CD4-positive, alpha-beta memory T cell (primary cell): ENCODE measurements around the gene ILF3. TPM values are rescaled to one million over a fixed set of nuclear protein-coding genes. Genes with fewer than 3 reads are reported as not detected.

Experiments
- CTCF ChIA-PET: fragments of 350-600 bp; sonication (Branson Sonifier 250); formaldehyde crosslinking; loops from one replicate; lab custom pipeline; 2021; ENCODE audit warnings: inconsistent platforms; ENCODE audit not compliant: partially characterized antibody; lab: Charles Lee
- POLR2A ChIA-PET: fragments of 350-600 bp; sonication (Branson Sonifier 250); formaldehyde crosslinking; loops from one replicate; lab custom pipeline; 2021; ENCODE audit not compliant: partially characterized antibody; lab: Charles Lee
- DNase-seq, 5 donors: peaks; one replicate each; pipeline versions ENCODE4 v3.0.0 to v3.0.0-alpha.2; 2020 to 2022; ENCODE audit warnings: mixed read lengths in 1 of 5
- H3K27ac ChIP-seq: one replicate; pipeline ENCODE4 v1.7.0; 2013; ENCODE audit warnings: low read depth, low read length
- H3K27me3 ChIP-seq: 2 replicates; pipeline ENCODE4 v1.7.0; 2013; ENCODE audit warnings: mild to moderate bottlenecking, low read length, moderate library complexity; ENCODE audit not compliant: insufficient read depth
- H3K36me3 ChIP-seq: 2 replicates; pipeline ENCODE4 v1.7.0; 2013; ENCODE audit warnings: mild to moderate bottlenecking, low read length, moderate library complexity; ENCODE audit not compliant: insufficient read depth
- H3K4me1 ChIP-seq: 2 replicates; pipeline ENCODE4 v1.7.0; 2013; ENCODE audit warnings: mild to moderate bottlenecking, low read length, moderate library complexity; ENCODE audit not compliant: insufficient read depth
- H3K4me3 ChIP-seq, 2 donors: one replicate each; pipeline ENCODE4 v1.7.0; 2013; ENCODE audit warnings: low read length in 2 of 2, mild to moderate bottlenecking in 1 of 2
- H3K9me3 ChIP-seq, 2 donors: one replicate each; pipeline ENCODE4 v1.7.0; 2013; ENCODE audit warnings: low read length in 2 of 2, control low read depth in 1 of 2; ENCODE audit not compliant: control insufficient read depth in 1 of 2
- H3K27ac Mint-ChIP-seq, 7 donors: one replicate each; pipeline ENCODE4 v1.8.0; 2020 to 2021; ENCODE audit warnings: mixed read lengths in 7 of 7, mild to moderate bottlenecking in 6 of 7, inconsistent platforms in 3 of 7, moderate library complexity in 3 of 7
- H3K27me3 Mint-ChIP-seq, 2 donors: one replicate each; pipeline ENCODE4 v1.8.0; 2020 to 2021; ENCODE audit warnings: mixed read lengths in 2 of 2
- H3K36me3 Mint-ChIP-seq, 2 donors: one replicate each; pipeline ENCODE4 v1.8.0; 2020 to 2021; ENCODE audit warnings: mixed read lengths in 2 of 2, inconsistent platforms in 1 of 2, mild to moderate bottlenecking in 1 of 2
- H3K4me1 Mint-ChIP-seq, 4 donors: one replicate each; pipeline ENCODE4 v1.8.0; 2020 to 2021; ENCODE audit warnings: mixed read lengths in 4 of 4, mild to moderate bottlenecking in 1 of 4
- H3K4me3 Mint-ChIP-seq, 8 donors: one replicate each; pipeline ENCODE4 v1.8.0; 2020 to 2021; ENCODE audit warnings: mixed read lengths in 8 of 8, mild to moderate bottlenecking in 7 of 8, moderate library complexity in 6 of 8, inconsistent platforms in 3 of 8
- H3K9me3 Mint-ChIP-seq, 8 donors: one replicate each; pipeline ENCODE4 v1.8.0; 2020 to 2021; ENCODE audit warnings: mixed read lengths in 8 of 8, mild to moderate bottlenecking in 5 of 8, inconsistent platforms in 3 of 8, moderate library complexity in 1 of 8
- intact Hi-C: fragments of 100-400 bp; cut with micrococcal nuclease; formaldehyde crosslinking; loops from one replicate; pipeline ENCODE4 v1.15.1; 2023
- polyA plus RNA-seq, 2 donors: library from polyadenylated mRNA; unstranded; fragments of 300-500 nt; fragmentation: Illumina TruSeq; gene quantifications; one replicate each; pipeline ENCODE4 v1.2.3, GENCODE V29; 2021
- total RNA-seq, 2 experiments: library from RNA; stranded (reverse); gene quantifications; one replicate each; pipeline ENCODE4 v1.2.3, GENCODE V29; 2021

ILF3 gene
- total and polyA plus RNA-seq, 4 experiments from 2014 or later: 36.2 to 302 (median 197) TPM

DNA sequence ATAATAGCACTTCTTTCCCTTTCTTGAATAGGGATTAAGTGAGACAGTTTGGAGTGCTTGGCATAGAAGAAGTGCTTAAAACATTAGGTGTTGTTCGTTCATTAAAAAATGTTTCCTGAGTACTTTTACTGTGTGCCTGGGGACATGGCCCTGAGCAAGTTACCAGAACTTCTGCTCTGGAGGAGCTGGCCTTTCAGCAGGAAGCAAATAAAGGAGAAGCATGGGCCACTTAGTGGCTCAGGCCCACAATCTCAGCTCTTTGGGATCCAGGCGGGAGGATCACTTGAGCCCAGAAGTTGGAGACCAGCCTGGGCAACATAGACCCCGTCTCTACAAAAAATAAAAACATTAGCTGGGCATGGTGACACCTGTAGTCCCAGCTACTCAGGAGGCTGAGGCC, 69.4 kb downstream of the ILF3 start:
- ChIA-PET CTCF (interaction anchor here (0.7 kb wide), 1 partner anchor 140 kb away, joined by 4 read pairs; no protein-coding TSS in a partner anchor), POLR2A (no interaction called here)
- intact Hi-C loops: no loop called here
- Histone ChIP-seq H3K36me3 (no peaks in the 10 kb centered on the region), H3K4me3 (no peak overlapping the region), H3K4me1 (peaks cover 66% of the 10 kb centered on the region), H3K27me3 (no peaks in the 10 kb centered on the region), H3K27ac (no peak overlapping the region), H3K9me3 (no peaks in the 10 kb centered on the region)
- peak overlapping the region in 2 of 7 donors; percentile 19 to 24 for H3K27ac Mint-ChIP-seq
- H3K27me3 Mint-ChIP-seq: no peaks in the 10 kb centered on the region
- no peak overlapping the region for H3K4me3 Mint-ChIP-seq
- H3K36me3 Mint-ChIP-seq: peaks cover 13 to 33% of the 10 kb centered on the region in 2 donors
- H3K9me3 Mint-ChIP-seq: no peaks in the 10 kb centered on the region
- no peak for DNase-seq
- peaks cover 33 to 83% (median 58%) of the 10 kb centered on the region in 4 donors for H3K4me1 Mint-ChIP-seq

DNA sequence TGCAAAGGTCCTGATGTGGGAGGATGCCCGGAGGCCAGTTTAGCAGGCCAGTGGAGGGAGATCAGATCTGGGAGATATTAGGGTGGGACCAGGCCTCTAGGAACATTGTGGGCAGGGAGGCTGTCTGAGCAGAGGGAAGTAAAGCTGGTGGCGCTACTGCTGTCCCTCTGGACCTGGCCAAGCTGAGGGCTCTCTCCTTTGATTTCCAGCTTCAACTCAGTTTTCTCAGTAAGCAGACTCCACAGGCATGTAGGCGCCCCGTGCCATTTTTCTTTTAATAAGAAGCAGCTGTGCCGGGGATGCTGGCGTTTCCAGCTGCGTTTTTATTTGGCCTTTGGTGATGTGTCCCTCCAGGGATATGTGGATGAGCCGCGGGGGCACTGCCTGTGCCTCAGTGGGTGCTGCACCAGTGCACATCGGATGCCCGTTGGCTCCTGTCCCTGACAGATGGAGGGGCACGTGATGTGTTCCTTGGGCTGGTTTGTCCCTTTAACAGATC, 70.5 kb downstream of the ILF3 start:
- Histone ChIP-seq H3K27ac (no peak overlapping the region), H3K36me3 (no peaks in the 10 kb centered on the region), H3K27me3 (no peaks in the 10 kb centered on the region), H3K4me3 (no peak overlapping the region), H3K9me3 (no peaks in the 10 kb centered on the region), H3K4me1 (peaks cover 63% of the 10 kb centered on the region)
- peaks cover 31 to 80% (median 54%) of the 10 kb centered on the region in 4 donors for H3K4me1 Mint-ChIP-seq
- ChIA-PET POLR2A (interaction anchor here (0.6 kb wide), 1 partner anchor 35 kb away, joined by 4 read pairs; no protein-coding TSS in a partner anchor), CTCF (no interaction called here)
- intact Hi-C loops: no loop called here
- H3K27me3 Mint-ChIP-seq: no peaks in the 10 kb centered on the region
- H3K4me3 Mint-ChIP-seq: peak overlapping the region in 1 of 8 donors; percentile 15
- DNase-seq: no peak
- no peaks in the 10 kb centered on the region for H3K9me3 Mint-ChIP-seq
- peak overlapping the region in 1 of 7 donors; percentile 52 for H3K27ac Mint-ChIP-seq
- H3K36me3 Mint-ChIP-seq: peaks cover 13 to 28% of the 10 kb centered on the region in 2 donors

DNA sequence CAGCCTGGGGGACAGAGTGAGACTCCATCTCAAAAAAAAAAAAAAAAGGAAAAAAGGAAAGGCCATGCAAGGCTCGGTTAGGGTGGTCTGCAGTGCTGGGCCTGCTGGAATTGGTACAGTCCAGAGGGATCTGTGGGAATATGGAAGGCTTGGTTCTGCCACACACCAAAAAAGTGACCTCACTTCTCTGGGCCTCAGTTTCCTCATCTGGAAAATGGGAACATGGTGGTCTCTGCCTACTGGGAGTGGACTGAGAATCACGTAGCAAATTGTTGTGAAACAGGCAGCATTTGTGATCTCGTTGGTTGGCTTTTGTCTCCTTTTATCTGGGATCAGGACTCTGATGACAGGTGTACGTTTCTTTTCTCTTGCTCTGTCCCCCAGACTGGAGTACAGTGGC, 71.3 kb downstream of the ILF3 start:
- intact Hi-C loops: no loop called here
- Histone ChIP-seq H3K4me3 (no peak overlapping the region), H3K27ac (no peak overlapping the region), H3K4me1 (peaks cover 64% of the 10 kb centered on the region), H3K9me3 (no peaks in the 10 kb centered on the region), H3K27me3 (no peaks in the 10 kb centered on the region), H3K36me3 (no peaks in the 10 kb centered on the region)
- H3K4me3 Mint-ChIP-seq: no peak overlapping the region
- peaks cover 30 to 82% (median 54%) of the 10 kb centered on the region in 4 donors for H3K4me1 Mint-ChIP-seq
- no peaks in the 10 kb centered on the region for H3K27me3 Mint-ChIP-seq
- no peak for DNase-seq
- POLR2A ChIA-PET: no interaction called here
- H3K27ac Mint-ChIP-seq: peak overlapping the region in 2 of 7 donors; percentile 50 to 70
- H3K36me3 Mint-ChIP-seq: peaks cover 13 to 25% of the 10 kb centered on the region in 2 donors
- CTCF ChIA-PET: no interaction called here
- no peaks in the 10 kb centered on the region for H3K9me3 Mint-ChIP-seq

DNA sequence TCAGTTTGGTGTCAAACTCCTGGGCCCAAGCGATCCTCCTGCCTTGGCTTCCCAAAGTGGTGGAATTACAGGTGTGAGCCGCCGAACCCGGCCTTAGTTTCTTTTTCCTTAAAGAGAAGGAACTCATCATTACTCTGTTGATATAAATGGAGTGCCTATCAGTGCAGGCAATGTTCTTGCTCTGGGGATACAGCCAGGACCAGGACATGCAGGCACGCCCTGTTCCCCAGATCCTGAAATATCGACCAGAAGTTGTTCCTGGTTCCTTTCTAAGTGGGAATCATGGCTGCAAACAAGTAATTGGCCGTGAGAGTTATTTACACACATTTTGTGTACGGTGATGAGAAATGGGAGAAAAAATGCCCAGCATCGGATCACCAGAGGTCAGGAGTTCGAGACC, 72.1 kb downstream of the ILF3 start:
- intact Hi-C loops: no loop called here
- Histone ChIP-seq H3K4me3 (no peak overlapping the region), H3K27me3 (no peaks in the 10 kb centered on the region), H3K4me1 (peaks cover 64% of the 10 kb centered on the region), H3K27ac (no peak overlapping the region), H3K36me3 (no peaks in the 10 kb centered on the region), H3K9me3 (no peaks in the 10 kb centered on the region)
- DNase-seq: no peak
- Mint-ChIP-seq H3K9me3 (no peaks in the 10 kb centered on the region), H3K27me3 (no peaks in the 10 kb centered on the region), H3K36me3 (peaks cover 13 to 25% of the 10 kb centered on the region in 2 donors), H3K4me3 (peak overlapping the region in 1 of 8 donors; percentile 17), H3K4me1 (peaks cover 27 to 82% (median 54%) of the 10 kb centered on the region in 4 donors), H3K27ac (peak overlapping the region in 5 of 7 donors; percentile 12 to 73 (median 37))
- ChIA-PET CTCF (no interaction called here), POLR2A (no interaction called here)

DNA sequence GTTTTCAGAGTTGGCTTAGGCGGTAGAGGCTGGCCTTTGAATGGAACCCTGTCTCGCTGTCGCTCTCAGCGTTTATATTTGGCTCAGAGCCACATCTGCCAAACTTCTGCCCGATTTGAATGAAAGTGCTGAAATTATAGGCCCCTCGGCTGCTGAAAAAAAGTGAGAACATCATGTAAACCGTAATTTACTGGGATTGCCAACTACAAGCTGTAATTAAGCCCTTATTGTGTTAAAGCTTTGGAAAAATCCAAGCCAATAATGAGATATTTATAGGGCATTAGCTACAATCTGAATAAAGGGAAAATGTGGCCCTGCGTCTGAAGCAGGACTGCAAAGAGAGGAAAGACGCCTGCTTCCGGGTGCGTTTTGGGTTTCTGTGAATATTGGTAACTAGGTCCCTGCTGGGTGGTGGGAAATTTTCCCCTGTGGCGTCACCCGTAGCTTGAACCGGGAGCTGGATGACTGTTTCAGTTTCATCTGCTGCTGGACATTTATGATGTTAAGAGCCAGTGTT, 73.6 kb downstream of the ILF3 start:
- no peak for DNase-seq
- Mint-ChIP-seq H3K36me3 (peaks cover 13 to 26% of the 10 kb centered on the region in 2 donors), H3K27me3 (no peaks in the 10 kb centered on the region), H3K27ac (peak overlapping the region in 6 of 7 donors; percentile 8 to 88 (median 77)), H3K4me1 (peaks cover 25 to 79% (median 53%) of the 10 kb centered on the region in 4 donors), H3K9me3 (no peaks in the 10 kb centered on the region), H3K4me3 (peak overlapping the region in 1 of 8 donors; percentile 40)
- Histone ChIP-seq H3K36me3 (no peaks in the 10 kb centered on the region), H3K4me1 (peaks cover 62% of the 10 kb centered on the region), H3K4me3 (no peak overlapping the region), H3K9me3 (no peaks in the 10 kb centered on the region), H3K27ac (no peak overlapping the region), H3K27me3 (no peaks in the 10 kb centered on the region)
- ChIA-PET CTCF (interaction anchor here (1.0 kb wide), 1 partner anchor 67 kb away, joined by 3 read pairs; no protein-coding TSS in a partner anchor), POLR2A (interaction anchor here (1.0 to 1.7 kb wide), 2 partner anchors 10 to 15 kb away, joined by 3 to 7 read pairs; partner anchors contain the start of gene DNM2)
- intact Hi-C loops: no loop called here

DNA sequence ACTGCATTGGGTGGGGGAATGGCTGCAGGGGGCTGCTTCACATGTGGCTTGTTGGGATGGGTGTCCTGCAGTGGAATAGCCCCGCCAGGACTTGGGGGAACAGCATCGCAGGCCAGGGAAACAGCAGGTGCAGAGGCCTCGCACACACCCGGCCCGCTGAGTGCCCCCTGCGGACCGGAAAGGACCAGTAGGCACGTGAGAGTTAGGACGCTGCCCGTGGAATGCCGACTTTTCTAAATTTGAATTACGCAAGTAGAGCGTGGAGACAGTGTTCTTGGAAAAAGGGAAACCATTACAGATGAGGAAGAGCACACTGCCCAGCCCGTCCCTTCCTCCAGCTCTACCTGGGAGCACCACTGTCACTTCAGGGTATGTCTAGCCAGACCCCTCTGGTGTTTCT, 75.3 kb downstream of the ILF3 start:
- intact Hi-C loops: no loop called here
- peaks cover 62% of the 10 kb centered on the region for H3K4me1 ChIP-seq
- H3K27ac ChIP-seq: no peak overlapping the region
- H3K27me3 Mint-ChIP-seq: no peaks in the 10 kb centered on the region
- no peaks in the 10 kb centered on the region for H3K36me3 ChIP-seq
- H3K27ac Mint-ChIP-seq: peak overlapping the region; percentile 13 to 94 (median 72)
- CTCF ChIA-PET: interaction anchor here (0.7 kb wide), 1 partner anchor 41 kb away, joined by 3 read pairs; no protein-coding TSS in a partner anchor
- peaks cover 25 to 68% (median 47%) of the 10 kb centered on the region in 4 donors for H3K4me1 Mint-ChIP-seq
- H3K36me3 Mint-ChIP-seq: peaks cover 13 to 20% of the 10 kb centered on the region in 2 donors
- H3K27me3 ChIP-seq: no peaks in the 10 kb centered on the region
- no peaks in the 10 kb centered on the region for H3K9me3 Mint-ChIP-seq
- no peak overlapping the region for H3K4me3 ChIP-seq
- peak overlapping the region in 1 of 8 donors; percentile 24 for H3K4me3 Mint-ChIP-seq
- POLR2A ChIA-PET: no interaction called here
- no peak for DNase-seq
- H3K9me3 ChIP-seq: no peaks in the 10 kb centered on the region

DNA sequence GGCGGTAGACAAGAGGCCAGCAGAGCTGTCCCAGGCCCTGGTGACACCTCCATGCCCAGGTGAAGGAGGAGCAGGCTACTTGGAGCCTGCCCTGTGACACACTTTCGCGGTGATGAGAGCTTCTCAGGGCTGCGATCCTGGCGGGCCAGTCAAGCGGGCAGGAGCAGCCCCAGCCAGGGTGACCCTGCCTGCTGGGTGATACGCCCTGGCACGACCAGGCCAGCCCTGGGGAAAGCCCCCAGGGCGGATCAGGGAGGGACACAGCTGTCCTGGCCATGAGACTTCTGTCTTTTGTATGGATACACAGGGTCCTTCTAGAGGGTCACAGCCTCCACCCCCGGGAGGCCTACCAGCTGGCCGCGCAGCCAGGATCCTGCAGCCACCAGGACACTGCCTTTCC, 76.8 kb downstream of the ILF3 start:
- no peak overlapping the region for H3K4me3 ChIP-seq

More for the DNA sequence above, 76.8 kb downstream of the ILF3 start:
- Mint-ChIP-seq H3K36me3 (peaks cover 13 to 20% of the 10 kb centered on the region in 2 donors), H3K9me3 (no peaks in the 10 kb centered on the region), H3K27me3 (no peaks in the 10 kb centered on the region), H3K4me3 (peak overlapping the region in 4 of 8 donors; percentile 4 to 85 (median 47)), H3K4me1 (peaks cover 25 to 60% (median 40%) of the 10 kb centered on the region in 4 donors), H3K27ac (peak overlapping the region; percentile 85 to 100 (median 95))
- no peaks in the 10 kb centered on the region for H3K36me3 ChIP-seq
- POLR2A ChIA-PET: interaction anchor here (0.8 to 2.1 kb wide), 6 partner anchors 12 to 105 kb away, joined by 3 to 14 read pairs (median 4); partner anchors contain the start of genes QTRT1 and TMED1
- no peak for DNase-seq
- no peaks in the 10 kb centered on the region for H3K9me3 ChIP-seq
- H3K27me3 ChIP-seq: no peaks in the 10 kb centered on the region
- intact Hi-C loops: loop anchor here (1.0 kb wide), 2 partner anchors 14 to 28 kb away; no protein-coding TSS in a partner anchor
- CTCF ChIA-PET: interaction anchor here (0.6 to 1.2 kb wide), 6 partner anchors 8 to 226 kb away, joined by 3 to 7 read pairs (median 4); no protein-coding TSS in a partner anchor
- peaks cover 59% of the 10 kb centered on the region for H3K4me1 ChIP-seq
- peak overlapping the region; percentile 39 for H3K27ac ChIP-seq
